Measurements from ENCODE around the gene CCN2.

CCN2 gene

GRCh38 chr6:131967948-131968347 is 16.8 kb upstream of the CCN2 start:
- DNase-seq (ENCODE audit: low read depth, low spot score) = no peak

GRCh38 chr6:131966443-131966842 is 15.3 kb upstream of the CCN2 start:
- no peak for DNase-seq (ENCODE audit: low read depth, low spot score)

GRCh38 chr6:131963063-131963462 is 11.9 kb upstream of the CCN2 start:
- DNase-seq (ENCODE audit: low read depth, low spot score) = no peak

GRCh38 chr6:131960371-131961133 is 9.4 kb upstream of the CCN2 start:
- no peak for DNase-seq (ENCODE audit: low read depth, low spot score)

GRCh38 chr6:131958542-131959470 is 7.6 kb upstream of the CCN2 start:
- DNase-seq (ENCODE audit: low read depth, low spot score) = no peak

- no peak for DNase-seq (ENCODE audit: low read depth, low spot score)
These were observed 6.9 kb upstream of the CCN2 start for GRCh38 chr6:131958095-131958494.

- DNase-seq (ENCODE audit: low read depth, low spot score) = peak; percentile 8
These were observed 4.7 kb upstream of the CCN2 start for GRCh38 chr6:131955876-131956275.

GRCh38 chr6:131955192-131955591 is 4.0 kb upstream of the CCN2 start:
- DNase-seq (ENCODE audit: low read depth, low spot score) = no peak

GRCh38 chr6:131954775-131955107 is 3.6 kb upstream of the CCN2 start:
- DNase-seq (ENCODE audit: low read depth, low spot score) = peak; percentile 62

- DNase-seq (ENCODE audit: low read depth, low spot score) = no peak
These were observed 3.0 kb upstream of the CCN2 start for GRCh38 chr6:131954059-131954774.

- peak; percentile 17 for DNase-seq (ENCODE audit: low read depth, low spot score)
These were observed 1.8 kb upstream of the CCN2 start for GRCh38 chr6:131952886-131953509.

GRCh38 chr6:131951576-131952230 is 531 bp upstream of the CCN2 start:
- no peak for DNase-seq (ENCODE audit: low read depth, low spot score)

- DNase-seq (ENCODE audit: low read depth, low spot score) = peak; percentile 80
These were observed 1.0 kb downstream of the CCN2 start for GRCh38 chr6:131949909-131950766.

GRCh38 chr6:131949620-131949908 is 1.6 kb downstream of the CCN2 start:
- no peak for DNase-seq (ENCODE audit: low read depth, low spot score)

GRCh38 chr6:131948692-131949619 is 2.2 kb downstream of the CCN2 start:
- no peak for DNase-seq (ENCODE audit: low read depth, low spot score)

- DNase-seq (ENCODE audit: low read depth, low spot score) = no peak
These were observed 3.0 kb downstream of the CCN2 start for GRCh38 chr6:131947986-131948661.

- DNase-seq (ENCODE audit: low read depth, low spot score) = no peak
These were observed 3.9 kb downstream of the CCN2 start for GRCh38 chr6:131946992-131947955.

Data from ELF-1 (cell line).